ENCODE results near the gene TMEM123. TPM values are rescaled to one million over a fixed set of nuclear protein-coding genes. Genes with fewer than 3 reads are reported as not detected.

The TMEM123 gene
- total and polyA plus RNA-seq, 10 of the 15 experiments (the other 5 are each of a cell fraction or from before 2014, with no cell fraction given): 35.1 to 667 (median 123) TPM

DNA sequence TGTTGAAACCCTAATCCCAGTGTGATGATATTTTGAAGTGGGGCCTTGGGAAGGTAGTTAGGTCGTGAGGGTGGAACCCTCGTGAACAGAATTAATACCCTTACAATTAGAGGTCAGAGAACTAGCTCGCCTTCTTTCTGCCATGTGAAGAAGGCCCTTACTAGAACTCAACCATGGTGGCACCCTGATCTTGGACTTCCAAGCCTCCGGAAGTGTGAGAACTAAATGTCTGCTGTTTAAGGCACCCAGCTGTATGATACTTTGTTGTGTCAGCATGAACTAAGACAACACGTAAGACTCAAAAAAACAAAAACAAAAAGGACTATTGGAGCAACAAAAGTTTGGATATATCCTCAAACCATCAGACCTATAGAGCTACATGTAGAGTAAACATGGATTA lies 52.0 kb downstream of the TMEM123 start:
- no peaks in the 10 kb centered on the region for H3K27me3 ChIP-seq (replicated peaks in 1 of 2; ENCODE audit: control insufficient read depth in 2 of 2, insufficient read depth in 2 of 2, low read length in 1 of 2)
- in situ Hi-C loops (cut with MboI): no loop called here
- WGBS (ENCODE audit: insufficient coverage, insufficient replicate concordance, low lambda C conversion rate, missing lambda C conversion rate): 95% methylated on average over 5 of the region's 5 CpGs
- intact Hi-C loops (cut with micrococcal nuclease; ENCODE audit: unreplicated experiment): no loop called here
- ATAC-seq: no peak
- no peak overlapping the region for H2AFZ ChIP-seq (ENCODE audit: control insufficient read depth, low read depth, low read length)
- H3K79me2 ChIP-seq (ENCODE audit: control insufficient read depth, insufficient read depth, low read length): peaks cover 1% of the 10 kb centered on the region; the same call in 1 of the 2 replicates
- no peak overlapping the region for H3K4me3 ChIP-seq
- ChIA-PET POLR2A (interaction anchor here (0.9 kb wide), 1 partner anchor 79 kb away, joined by 3 read pairs; no protein-coding TSS in a partner anchor), RAD21 (ENCODE audit: unreplicated experiment) (interaction anchor here (0.7 to 1.8 kb wide), 5 partner anchors 49 to 266 kb away, joined by 3 to 6 read pairs (median 3); no protein-coding TSS in a partner anchor), CTCF (interaction anchor here (0.7 to 10.3 kb wide), 8 partner anchors 9 to 266 kb away, joined by 3 to 91 read pairs (median 4); no protein-coding TSS in a partner anchor), SMC1A (ENCODE audit: uncharacterized antibody, unreplicated experiment) (interaction anchor here (0.8 to 13.6 kb wide), 13 partner anchors 10 to 266 kb away, joined by 3 to 168 read pairs (median 5); no protein-coding TSS in a partner anchor)
- no peak for FAIRE-seq
- no peak overlapping the region for H3K9ac ChIP-seq (ENCODE audit: control insufficient read depth, insufficient read depth, low read length)
- DNase-seq (ENCODE audit: low read depth, low spot score): no peak
- peaks cover 0 to 29% of the 10 kb centered on the region in 2 experiments; a peak in 3 of 4 replicates for H3K36me3 ChIP-seq (ENCODE audit: control insufficient read depth in 2 of 2, insufficient read depth in 2 of 2, low read length in 1 of 2)
- H3K27ac ChIP-seq (ENCODE audit: control insufficient read depth, insufficient read depth): no peak overlapping the region
- H4K20me1 ChIP-seq (ENCODE audit: control insufficient read depth, insufficient read depth): no peaks in the 10 kb centered on the region
- H3K4me2 ChIP-seq (ENCODE audit: control insufficient read depth, insufficient read depth): no peak overlapping the region
- peaks cover 8% of the 10 kb centered on the region for H3K4me1 ChIP-seq (ENCODE audit: control insufficient read depth, insufficient read depth, low read length)
- no peaks in the 10 kb centered on the region for H3K9me3 ChIP-seq (replicated peaks; ENCODE audit: control insufficient read depth, insufficient read depth, low read length)
- BruUV-seq (replicated peaks): no TSS peak
- TF ChIP-seq, protein P1, sequence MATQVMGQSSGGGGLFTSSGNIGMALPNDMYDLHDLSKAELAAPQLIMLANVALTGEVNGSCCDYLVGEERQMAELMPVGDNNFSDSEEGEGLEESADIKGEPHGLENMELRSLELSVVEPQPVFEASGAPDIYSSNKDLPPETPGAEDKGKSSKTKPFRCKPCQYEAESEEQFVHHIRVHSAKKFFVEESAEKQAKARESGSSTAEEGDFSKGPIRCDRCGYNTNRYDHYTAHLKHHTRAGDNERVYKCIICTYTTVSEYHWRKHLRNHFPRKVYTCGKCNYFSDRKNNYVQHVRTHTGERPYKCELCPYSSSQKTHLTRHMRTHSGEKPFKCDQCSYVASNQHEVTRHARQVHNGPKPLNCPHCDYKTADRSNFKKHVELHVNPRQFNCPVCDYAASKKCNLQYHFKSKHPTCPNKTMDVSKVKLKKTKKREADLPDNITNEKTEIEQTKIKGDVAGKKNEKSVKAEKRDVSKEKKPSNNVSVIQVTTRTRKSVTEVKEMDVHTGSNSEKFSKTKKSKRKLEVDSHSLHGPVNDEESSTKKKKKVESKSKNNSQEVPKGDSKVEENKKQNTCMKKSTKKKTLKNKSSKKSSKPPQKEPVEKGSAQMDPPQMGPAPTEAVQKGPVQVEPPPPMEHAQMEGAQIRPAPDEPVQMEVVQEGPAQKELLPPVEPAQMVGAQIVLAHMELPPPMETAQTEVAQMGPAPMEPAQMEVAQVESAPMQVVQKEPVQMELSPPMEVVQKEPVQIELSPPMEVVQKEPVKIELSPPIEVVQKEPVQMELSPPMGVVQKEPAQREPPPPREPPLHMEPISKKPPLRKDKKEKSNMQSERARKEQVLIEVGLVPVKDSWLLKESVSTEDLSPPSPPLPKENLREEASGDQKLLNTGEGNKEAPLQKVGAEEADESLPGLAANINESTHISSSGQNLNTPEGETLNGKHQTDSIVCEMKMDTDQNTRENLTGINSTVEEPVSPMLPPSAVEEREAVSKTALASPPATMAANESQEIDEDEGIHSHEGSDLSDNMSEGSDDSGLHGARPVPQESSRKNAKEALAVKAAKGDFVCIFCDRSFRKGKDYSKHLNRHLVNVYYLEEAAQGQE (IDR thresholded peaks at IDR 0.05; ENCODE audit: low read depth, low read length): no peak
- TF ChIP-seq, protein P2, sequence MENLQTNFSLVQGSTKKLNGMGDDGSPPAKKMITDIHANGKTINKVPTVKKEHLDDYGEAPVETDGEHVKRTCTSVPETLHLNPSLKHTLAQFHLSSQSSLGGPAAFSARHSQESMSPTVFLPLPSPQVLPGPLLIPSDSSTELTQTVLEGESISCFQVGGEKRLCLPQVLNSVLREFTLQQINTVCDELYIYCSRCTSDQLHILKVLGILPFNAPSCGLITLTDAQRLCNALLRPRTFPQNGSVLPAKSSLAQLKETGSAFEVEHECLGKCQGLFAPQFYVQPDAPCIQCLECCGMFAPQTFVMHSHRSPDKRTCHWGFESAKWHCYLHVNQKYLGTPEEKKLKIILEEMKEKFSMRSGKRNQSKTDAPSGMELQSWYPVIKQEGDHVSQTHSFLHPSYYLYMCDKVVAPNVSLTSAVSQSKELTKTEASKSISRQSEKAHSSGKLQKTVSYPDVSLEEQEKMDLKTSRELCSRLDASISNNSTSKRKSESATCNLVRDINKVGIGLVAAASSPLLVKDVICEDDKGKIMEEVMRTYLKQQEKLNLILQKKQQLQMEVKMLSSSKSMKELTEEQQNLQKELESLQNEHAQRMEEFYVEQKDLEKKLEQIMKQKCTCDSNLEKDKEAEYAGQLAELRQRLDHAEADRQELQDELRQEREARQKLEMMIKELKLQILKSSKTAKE (IDR thresholded peaks at IDR 0.05; ENCODE audit: low read depth, poor library complexity, severe bottlenecking): no peak
- TF ChIP-seq MXI1 (IDR thresholded peaks at IDR 0.05; ENCODE audit: low read depth, low read length): no peak
- no peak for TF ChIP-seq POLR2AphosphoS2 (IDR thresholded peaks at IDR 0.05; ENCODE audit: low read depth, low read length)
- TF ChIP-seq ZZZ3 (IDR thresholded peaks at IDR 0.05; ENCODE audit: control insufficient read depth, insufficient read length, low read depth): no peak
- TF ChIP-seq BHLHE40 (IDR thresholded peaks at IDR 0.05; ENCODE audit: borderline replicate concordance in 1 of 2, low read depth in 2 of 2, low read length in 1 of 2): no peak
- TF ChIP-seq RBBP5 (conservative IDR thresholded peaks at IDR 0.05): no peak
- no peak for TF ChIP-seq ZNF217 (IDR thresholded peaks at IDR 0.05)
- no peak for TF ChIP-seq SIN3A (IDR thresholded peaks at IDR 0.05; ENCODE audit: low read depth, low read length)
- TF ChIP-seq, protein P3, sequence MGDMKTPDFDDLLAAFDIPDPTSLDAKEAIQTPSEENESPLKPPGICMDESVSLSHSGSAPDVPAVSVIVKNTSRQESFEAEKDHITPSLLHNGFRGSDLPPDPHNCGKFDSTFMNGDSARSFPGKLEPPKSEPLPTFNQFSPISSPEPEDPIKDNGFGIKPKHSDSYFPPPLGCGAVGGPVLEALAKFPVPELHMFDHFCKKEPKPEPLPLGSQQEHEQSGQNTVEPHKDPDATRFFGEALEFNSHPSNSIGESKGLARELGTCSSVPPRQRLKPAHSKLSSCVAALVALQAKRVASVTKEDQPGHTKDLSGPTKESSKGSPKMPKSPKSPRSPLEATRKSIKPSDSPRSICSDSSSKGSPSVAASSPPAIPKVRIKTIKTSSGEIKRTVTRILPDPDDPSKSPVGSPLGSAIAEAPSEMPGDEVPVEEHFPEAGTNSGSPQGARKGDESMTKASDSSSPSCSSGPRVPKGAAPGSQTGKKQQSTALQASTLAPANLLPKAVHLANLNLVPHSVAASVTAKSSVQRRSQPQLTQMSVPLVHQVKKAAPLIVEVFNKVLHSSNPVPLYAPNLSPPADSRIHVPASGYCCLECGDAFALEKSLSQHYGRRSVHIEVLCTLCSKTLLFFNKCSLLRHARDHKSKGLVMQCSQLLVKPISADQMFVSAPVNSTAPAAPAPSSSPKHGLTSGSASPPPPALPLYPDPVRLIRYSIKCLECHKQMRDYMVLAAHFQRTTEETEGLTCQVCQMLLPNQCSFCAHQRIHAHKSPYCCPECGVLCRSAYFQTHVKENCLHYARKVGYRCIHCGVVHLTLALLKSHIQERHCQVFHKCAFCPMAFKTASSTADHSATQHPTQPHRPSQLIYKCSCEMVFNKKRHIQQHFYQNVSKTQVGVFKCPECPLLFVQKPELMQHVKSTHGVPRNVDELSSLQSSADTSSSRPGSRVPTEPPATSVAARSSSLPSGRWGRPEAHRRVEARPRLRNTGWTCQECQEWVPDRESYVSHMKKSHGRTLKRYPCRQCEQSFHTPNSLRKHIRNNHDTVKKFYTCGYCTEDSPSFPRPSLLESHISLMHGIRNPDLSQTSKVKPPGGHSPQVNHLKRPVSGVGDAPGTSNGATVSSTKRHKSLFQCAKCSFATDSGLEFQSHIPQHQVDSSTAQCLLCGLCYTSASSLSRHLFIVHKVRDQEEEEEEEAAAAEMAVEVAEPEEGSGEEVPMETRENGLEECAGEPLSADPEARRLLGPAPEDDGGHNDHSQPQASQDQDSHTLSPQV (IDR thresholded peaks at IDR 0.05): no peak
- no peak for TF ChIP-seq YY1 (IDR thresholded peaks at IDR 0.05; ENCODE audit: low read depth, low read length)
- TF ChIP-seq MEF2A (IDR thresholded peaks at IDR 0.05; ENCODE audit: insufficient read depth, low read depth, low read length): no peak
- no peak for TF ChIP-seq SMAD5 (IDR thresholded peaks at IDR 0.05; ENCODE audit: low read depth)
- TF ChIP-seq ZNF622 (IDR thresholded peaks at IDR 0.05): no peak
- no peak for TF ChIP-seq SP1 (IDR thresholded peaks at IDR 0.05; ENCODE audit: low read depth, low read length)
- no peak for TF ChIP-seq CBX5 (IDR thresholded peaks at IDR 0.05; ENCODE audit: low read depth)

Measured in GM12878 (cell line).